Amniotic stem cell (primary cell): ENCODE data around the gene CCDC183.
"Not testable (repeated sequence)": the region's sequence is repeated elsewhere in the genome, so short reads cannot be mapped to it uniquely, and the experiment has no call there.

Experiments
- DNase-seq: peaks from one replicate; lab custom pipeline; 2025; lab: John Stamatoyannopoulos, UW

CCDC183 gene

GRCh38 chr9:136802321-136802720, 6.2 kb downstream of the CCDC183 start:
- DNase-seq: no peak

GRCh38 chr9:136803009-136803550, 6.9 kb downstream of the CCDC183 start:
- DNase-seq: not testable (repeated sequence)

- no peak for DNase-seq
Measured at GRCh38 chr9:136803551-136804508, 7.7 kb downstream of the CCDC183 start.

DNA sequence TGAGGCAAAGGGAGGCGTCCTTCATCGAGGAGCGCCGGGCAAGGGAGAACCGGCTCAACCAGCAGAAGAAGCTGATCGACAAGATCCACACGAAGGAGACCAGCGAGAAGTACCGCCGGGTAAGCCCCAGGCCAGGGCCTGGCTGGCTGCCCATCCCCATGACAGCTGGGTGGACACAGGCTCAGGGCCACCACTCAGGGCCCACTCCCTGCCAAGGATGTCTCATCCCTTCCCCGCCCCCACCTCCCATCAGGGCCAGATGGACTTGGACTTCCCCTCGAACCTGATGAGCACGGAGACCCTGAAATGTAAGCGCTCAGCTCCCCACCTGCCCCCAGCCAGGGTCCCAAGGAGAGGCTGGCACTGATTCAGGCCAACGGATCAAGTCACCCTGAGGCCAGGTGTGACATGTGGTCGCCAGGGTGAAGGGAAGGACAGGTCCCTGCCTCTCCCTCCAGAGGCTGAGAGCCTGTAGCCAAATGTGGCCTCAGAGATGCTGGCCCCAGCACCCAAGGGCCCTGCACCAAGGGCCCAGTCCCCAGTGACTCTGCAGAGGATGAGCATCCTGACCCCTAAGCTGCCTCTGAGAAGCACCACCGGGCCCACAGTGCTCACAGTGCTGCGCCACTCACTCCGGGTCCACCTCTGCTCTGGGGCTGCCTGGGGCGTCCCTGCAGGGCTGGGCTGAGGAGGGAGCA, 8.5 kb downstream of the CCDC183 start:
- no peak for DNase-seq

DNA sequence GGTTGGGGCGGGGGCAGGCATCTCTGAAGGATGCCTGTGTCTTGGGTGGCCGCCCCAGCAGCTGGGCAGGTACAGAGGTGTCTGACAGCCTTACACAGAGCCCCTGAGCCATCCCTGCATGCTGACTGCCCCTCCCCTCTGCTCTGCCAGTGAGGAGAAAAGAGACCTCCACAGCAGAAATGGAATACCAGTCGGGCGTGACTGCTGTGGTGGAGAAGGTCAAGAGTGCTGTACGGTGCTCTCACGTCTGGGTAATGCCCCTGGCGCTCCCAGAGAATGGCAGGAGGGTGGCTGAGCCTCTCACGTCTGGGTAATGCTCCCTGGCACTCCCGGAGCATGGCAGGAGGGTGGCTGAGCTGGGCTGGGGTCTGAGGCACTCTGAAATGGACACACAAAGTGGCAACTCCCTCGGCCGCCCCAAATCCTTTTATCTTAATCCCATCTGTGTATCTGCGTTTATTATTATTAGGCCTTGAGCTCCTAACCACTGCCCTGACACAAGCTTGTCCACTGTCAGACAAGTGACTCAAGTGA, 9.1 kb downstream of the CCDC183 start:
- DNase-seq: no peak

- DNase-seq: no peak
Measured at GRCh38 chr9:136806067-136806466, 9.9 kb downstream of the CCDC183 start.

DNA sequence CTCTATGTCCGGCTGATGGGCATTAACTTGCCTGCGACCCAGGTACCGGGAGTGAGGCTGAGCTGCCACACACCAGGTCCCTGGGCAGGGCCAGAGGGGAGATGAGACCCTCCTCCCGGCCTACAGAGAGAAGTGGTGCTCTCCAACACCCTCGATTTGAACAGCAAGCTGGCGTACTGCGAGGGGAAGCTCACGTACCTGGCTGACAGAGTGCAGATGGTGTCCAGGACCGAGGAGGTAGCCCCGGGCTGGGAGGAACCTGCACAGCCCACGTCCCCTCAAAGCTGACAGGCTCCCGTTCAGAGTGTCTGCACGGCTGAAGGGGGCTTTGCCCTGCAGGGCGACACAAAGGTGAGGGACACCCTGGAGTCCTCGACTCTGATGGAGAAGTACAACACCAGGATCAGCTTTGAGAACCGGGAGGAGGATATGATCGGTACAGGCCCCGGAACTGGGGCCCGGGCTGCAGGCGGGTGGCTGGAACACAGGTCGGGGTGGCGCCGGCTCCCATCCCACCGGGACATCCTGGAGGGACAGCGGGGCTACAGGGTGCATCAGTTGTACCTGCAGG, 10.6 kb downstream of the CCDC183 start:
- DNase-seq: no peak

GRCh38 chr9:136807281-136808074, 11.3 kb downstream of the CCDC183 start, which contains the start of gene RABL6:
Gene RABL6 (plus strand): TSS chr9:136807948. CDS start chr9:136808197, 249 bp downstream.
- DNase-seq: no peak

DNA sequence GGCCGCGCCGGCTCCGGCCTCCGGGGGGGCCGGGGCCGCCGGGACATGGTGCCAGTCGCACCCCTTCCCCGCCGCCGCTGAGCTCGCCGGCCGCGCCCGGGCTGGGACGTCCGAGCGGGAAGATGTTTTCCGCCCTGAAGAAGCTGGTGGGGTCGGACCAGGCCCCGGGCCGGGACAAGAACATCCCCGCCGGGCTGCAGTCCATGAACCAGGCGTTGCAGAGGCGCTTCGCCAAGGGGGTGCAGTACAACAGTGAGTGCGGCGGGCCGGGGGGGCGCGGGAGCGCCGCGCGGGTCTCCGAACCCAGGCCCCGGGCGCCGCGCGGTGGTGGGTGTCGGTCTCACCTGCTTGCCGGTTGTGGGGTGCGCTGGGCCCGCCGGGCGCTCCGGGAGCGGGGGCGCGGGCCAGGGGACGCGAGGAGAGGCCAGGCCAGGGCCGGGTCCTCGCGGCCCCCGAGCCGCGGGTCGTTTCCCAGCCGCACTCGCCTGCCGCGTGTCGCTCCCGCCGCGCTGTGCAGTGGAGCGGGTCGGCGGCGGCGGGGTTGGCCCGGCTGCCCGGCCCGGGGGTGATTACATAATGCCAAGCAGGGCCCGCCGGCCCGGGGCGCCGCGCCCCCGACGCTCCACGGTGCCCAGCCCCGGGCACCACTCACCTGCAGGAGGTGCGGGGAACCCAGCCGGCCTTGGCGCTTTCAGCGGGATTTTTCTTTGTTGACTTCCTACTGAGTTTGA, 12.1 kb downstream of the CCDC183 start:
- no peak for DNase-seq

- DNase-seq: no peak
Measured at GRCh38 chr9:136808806-136809158, 12.6 kb downstream of the CCDC183 start.

- no peak for DNase-seq
Measured at GRCh38 chr9:136814725-136815421, 18.7 kb downstream of the CCDC183 start.

GRCh38 chr9:136815422-136815782, 19.3 kb downstream of the CCDC183 start:
- DNase-seq: no peak

DNA sequence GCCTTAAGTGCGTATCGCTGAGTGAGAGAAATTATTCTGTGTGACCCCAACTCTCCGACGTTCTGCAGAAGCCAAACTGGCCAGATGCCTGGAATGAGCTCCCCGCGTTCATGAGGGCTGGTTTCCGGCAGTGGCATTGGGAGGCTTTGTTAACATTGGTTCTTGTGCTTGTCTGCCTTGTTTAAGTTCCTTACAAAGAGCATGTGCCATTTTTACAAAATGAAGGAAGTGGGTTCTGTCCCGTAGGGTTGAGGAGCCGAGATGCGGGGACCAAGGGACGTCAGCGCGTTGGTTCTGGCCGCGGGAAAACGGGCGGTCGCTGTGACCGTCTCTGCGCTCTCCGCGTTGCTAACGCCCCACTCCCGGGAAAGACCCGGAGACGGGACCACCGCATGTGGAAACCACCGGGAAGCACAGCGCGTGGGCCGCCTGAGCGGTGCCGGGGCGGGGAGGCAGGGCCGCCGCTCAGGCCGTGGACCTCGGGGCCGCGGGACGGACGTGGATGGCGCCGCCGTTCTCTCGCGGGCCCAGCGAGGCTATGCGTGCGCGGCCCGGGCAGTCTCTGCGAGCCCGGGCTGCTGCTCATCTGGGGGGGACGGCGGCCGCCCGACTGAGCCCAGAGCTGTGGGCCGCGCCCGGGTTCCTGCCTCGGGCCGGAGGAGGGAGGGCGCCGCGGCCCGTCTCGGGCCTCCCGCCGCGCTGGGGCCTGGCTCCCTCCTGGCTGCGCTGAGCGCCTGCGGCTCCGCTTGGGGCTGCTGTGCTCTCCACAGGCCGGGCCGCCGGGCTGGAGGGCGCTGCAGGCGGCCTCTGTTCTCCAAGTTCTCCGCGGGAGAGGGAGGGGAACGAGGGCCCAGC, 25.1 kb downstream of the CCDC183 start:
- no peak for DNase-seq

- no peak for DNase-seq
Measured at GRCh38 chr9:136821826-136822544, 25.8 kb downstream of the CCDC183 start.

- DNase-seq: no peak
Measured at GRCh38 chr9:136823136-136824046, 27.3 kb downstream of the CCDC183 start.

- no peak for DNase-seq
Measured at GRCh38 chr9:136824496-136825225, 28.5 kb downstream of the CCDC183 start.
